HCEC 1CT (cell line): ENCODE measurements around the gene RAPGEF4.
A peak's percentile ranks its signal among the peaks of the same experiment; 100 is the strongest.

ENCODE experiments used
- DNase-seq: peaks from one replicate; pipeline ENCODE4 v3.0.0-alpha.2; 2017

RAPGEF4 gene

DNA sequence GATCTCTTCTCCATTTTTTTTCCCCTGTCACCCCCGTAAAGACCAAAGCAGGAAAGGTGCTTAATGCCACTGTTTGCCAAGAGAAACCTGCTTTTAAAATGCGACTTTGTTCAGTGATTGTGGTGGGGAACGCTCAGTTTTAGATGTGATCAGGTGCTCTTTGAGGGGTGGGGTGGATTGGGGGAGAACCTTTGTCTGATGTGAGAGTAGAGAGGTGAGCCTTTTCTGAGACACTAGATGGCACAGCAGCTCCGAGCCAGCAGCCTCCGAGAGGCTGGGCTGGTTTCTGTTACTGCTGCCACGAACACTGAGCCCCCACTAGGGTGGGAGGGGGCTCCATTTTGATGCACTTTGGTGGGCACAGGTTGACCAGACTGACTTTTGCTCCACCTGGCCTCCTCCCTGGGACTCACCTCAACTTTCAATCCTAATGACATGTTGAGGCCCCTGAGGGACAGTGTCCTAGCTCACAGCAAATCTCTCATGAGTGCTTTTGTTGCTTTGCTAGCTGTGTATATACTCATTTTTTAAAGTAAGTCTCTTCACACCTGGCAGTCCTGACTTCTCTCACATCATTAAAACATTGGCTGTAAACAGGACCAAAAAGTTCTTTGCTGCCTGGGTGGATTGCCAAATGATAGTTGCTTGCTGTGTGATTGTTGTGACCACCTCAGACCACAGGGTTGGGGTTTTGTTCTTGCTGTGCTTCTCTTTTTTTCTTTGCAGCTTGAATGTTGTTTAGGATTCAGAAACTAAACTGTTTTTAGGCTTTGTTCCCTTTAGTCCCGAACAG, 241.8 kb downstream of the RAPGEF4 start:
- no peak for DNase-seq

DNA sequence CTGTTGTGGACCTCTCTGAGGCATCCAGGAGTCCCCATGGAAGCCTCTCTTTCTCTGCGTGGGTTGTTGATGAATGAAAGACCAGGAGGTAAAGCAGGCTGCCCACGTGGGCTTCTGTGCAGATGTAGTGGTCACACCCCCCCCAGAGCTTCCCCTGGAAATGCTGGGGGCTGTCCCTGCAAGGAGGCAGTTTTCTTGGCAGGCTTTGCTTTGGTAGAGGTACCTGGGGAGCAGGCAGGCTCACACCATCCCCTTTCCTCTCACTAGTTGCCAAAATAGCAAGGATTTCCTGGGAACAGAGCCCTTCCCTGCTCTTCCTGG, 242.4 kb downstream of the RAPGEF4 start:
- no peak for DNase-seq

DNA sequence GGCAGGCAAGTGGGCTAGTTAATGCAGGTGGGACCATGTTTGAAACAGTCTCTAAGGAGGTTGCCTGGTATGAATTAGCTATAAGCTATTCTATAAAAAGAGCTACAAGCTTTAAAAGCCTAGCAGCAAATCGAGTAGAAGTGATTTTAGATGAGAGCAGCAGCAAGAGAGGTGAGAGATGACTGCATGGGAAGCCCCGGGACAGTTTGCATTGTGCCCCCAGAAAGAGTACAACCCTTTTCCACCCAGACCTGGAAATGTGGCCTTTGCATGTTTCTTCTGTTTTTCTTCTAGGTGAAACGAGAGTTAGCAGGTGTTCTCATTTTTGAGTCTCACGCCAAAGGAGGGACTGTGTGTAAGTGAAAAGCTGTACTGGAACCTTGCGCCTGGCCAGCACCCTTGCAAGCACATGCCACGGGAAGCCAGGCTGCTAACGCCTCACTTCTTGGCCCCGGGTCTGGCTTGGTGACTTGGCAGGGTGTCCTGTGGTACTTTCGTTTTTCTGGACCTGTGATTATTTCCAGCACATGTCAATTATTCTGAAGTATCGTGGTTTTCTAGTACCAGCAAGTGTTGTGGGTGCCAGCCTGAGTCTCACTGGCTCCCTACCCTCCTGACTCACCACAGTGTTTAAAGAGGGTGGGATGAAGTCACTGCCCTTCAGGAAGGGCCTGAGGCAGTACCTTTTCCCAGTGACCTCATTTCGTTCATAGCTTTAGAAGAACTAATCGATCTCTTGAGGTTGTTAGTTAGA, 249.7 kb downstream of the RAPGEF4 start:
- no peak for DNase-seq

DNA sequence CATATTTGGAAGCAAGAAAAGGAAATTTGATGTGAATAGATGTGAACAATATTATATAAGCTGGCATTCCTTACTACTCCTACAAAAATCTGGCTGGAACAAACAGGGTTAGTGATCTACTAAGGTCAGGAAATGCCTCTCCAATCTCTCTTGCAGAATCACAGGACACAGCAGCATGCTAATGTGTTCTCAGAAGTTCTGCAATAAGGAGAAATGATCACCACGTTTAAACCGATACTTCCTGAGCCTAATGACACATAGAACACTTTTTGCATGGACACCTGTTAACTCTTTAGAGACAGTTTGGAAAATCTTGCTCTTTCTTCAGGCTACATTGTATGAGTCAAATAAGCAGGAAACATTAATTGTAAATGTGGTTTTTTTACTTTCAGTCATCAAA, 250.4 kb downstream of the RAPGEF4 start:
- DNase-seq, result no peak

DNA sequence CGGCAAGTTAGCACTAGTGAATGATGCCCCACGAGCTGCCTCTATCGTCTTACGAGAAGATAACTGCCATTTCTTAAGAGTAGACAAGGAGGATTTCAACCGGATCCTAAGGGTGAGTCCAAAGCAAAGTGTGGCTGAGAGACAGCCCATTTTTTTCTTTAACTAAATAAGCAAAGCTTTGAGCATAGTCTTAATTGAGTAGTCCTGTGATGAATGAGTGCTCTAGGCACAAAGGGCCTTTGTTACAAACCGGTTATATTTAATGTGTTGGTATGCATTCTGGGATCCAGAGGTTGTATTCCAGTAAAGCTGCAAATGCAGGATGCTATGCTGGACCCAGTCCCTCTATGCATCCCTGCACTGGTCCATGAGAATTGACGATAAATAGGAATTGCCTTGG, 253.1 kb downstream of the RAPGEF4 start:
- DNase-seq, result no peak

DNA sequence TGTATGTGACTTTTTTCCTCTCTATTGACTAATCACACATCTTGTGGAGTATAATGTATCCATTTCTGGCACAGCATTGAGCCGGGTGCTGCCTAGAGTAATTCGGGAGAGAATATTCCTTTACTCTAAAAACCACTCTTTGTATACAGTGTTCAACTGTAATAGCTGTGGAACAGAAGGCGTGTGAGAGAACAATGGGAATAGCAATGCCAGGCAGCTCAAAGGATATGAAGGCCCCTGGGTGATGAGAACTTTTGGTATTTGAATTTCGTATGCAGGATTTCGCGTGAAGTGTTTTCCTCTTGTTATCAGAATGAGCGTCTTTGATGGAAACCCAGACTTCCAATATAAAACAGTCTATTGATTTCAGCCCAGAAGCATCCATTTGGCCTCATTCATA, 255.4 kb downstream of the RAPGEF4 start:
- DNase-seq, result no peak

DNA sequence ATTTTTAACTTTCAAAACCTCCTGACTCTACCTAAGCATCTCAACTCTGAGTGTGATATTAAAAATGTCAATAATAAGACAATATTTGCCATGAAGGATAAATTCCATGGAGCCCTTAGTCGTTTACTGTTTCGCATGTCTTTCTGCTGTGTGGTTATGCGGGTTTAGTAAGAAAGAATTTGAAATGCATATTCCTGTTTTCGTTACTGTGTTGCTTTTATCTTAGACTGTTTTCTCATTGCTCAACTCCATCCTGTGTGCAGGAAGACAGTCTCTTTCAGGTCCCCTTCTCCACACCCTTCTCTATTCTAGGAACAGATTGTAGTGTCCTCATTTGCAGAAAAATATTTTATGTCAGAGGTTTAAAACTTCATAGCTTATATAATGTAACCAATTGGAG, 257.5 kb downstream of the RAPGEF4 start:
- DNase-seq, result no peak

DNA sequence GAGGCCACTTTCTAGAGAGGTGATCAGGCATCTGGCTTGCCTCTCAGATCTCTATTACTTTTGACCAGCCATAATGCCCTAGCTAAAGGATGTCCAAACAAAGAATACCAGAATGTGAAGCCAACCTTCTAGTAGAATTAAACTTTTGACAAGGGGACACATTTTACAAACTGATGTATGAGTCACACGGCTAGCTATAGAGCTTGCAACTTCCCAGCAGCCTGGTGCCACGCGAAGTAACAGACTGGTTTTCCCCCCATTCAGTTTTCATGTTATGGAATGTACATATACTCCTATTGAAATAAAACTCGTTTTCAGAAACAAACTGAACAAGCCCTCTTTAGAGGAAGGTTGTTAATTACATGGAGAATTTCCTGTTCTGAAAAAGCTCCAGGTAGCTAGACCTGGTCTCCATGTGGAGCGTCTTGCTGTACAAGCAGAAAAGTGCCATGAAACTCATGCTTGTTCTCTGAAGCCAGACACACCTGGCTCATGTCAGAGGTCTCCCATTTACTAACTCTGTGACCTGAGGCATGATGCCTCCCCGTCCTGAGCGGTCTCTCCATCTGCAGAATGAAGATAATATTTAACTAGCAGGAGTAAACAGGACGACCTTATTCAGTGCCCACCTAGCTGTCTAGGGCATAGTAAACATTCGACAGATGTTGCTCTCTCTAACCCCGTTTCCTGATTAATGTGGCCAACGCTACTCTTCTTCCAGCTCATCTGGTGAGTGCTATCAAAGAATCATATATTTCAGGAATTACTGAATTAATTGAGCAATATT, 258.5 kb downstream of the RAPGEF4 start:
- no peak for DNase-seq

DNA sequence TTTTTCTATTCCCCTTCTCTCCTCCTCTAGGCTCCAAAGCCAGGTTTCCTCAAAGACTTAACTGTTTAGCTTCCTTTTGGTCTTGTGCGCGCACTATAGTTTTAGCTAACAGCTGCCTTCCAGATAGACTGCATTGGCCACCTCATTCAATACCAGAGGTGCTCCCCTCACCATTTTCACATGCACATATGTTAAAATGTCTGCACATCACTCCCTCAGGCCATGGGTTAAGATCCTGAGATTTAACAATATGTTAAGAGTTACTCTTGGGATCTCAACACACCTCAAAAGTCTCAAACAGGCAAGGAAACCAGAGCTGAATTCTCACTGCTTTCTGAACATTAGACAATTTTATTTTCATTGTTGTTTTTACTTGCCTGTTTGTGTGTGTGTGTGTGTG, 259.2 kb downstream of the RAPGEF4 start:
- DNase-seq, result no peak

DNA sequence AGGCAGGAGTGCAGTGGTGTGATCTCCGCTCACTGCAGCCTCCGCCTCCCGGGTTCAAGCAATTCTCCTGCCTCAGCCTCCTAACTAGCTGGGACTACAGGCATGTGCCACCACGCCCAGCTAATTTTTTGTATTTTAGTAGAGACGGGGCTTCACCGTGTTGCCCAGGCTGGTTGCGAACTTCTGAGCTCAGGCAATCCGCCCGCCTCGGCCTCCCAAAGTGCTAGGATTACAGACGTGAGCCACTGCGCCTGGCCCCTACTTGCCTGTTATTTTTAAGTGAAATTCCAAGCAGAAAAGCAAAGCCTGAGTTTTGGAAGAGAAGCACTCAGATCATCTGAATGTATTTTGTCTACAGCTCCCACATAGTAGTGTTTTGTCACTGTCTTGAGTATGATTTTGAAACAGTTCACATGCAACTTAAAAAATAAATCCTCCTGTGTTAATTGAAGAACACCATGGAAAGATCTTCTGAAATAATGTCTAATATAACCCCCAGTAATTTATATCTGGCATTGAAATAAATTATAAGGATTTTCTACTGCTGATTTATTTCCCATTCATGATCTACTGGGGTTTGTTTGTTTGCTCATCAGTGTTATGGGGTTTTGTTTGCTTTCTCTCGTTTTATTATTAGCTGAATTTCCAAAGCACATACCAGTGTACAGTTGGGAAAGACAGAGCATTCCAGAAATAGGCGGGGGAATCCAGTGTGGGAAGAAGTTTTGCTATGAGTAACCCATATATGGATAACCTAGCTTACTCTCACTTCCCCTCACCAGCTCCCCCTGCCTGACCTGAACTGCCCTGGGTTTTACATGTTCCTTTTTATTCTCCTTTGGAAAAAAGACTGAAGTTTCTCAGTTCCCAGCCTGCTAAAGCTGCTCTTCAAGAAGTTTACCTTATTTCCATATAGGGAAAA, 259.9 kb downstream of the RAPGEF4 start:
- peak; percentile 97 for DNase-seq

DNA sequence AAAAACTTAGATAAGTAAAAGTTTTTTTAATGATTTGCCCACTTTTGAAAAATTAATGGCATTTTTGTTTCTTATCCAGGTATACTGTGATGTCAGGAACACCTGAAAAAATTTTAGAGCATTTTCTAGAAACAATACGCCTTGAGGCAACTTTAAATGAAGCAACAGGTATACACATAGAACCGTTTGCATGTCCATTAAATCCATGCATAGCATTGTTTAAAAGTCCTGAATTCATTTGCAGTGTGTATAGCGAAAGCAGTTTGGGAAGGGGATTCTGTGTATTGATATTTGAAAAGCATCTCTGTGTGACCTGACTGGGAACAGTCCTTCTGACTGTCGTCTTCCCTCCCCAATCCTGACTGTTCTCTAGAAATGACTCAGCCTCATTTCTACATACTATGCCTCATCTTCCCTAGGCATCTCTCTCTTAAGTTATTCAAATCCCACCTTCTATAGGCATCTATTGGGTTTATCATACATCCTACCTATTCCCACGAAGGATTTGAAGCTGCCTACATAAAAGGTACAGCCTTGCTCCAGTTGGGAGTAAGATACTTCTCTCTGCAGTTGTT, 260.8 kb downstream of the RAPGEF4 start:
- peak; percentile 71 for DNase-seq

DNA sequence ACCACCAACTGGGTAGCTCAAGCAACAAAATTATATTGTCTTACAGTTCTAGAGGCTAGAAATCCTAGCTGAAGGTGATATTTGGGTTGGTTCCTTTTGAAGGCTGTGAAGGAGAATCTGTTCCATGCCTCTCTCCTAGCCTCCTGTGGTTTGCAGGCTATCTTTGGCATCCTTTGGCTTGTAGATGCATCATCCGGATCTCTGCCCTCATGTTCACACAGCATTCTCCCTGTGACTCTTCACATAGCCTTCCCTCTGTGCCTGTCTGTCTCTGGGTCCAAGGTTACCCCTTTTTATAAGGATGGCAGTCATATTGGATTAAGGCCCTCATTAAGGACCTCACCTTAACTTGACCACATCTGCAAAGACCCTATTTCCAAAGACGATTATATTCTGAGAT, 261.4 kb downstream of the RAPGEF4 start:
- peak; percentile 51 for DNase-seq

DNA sequence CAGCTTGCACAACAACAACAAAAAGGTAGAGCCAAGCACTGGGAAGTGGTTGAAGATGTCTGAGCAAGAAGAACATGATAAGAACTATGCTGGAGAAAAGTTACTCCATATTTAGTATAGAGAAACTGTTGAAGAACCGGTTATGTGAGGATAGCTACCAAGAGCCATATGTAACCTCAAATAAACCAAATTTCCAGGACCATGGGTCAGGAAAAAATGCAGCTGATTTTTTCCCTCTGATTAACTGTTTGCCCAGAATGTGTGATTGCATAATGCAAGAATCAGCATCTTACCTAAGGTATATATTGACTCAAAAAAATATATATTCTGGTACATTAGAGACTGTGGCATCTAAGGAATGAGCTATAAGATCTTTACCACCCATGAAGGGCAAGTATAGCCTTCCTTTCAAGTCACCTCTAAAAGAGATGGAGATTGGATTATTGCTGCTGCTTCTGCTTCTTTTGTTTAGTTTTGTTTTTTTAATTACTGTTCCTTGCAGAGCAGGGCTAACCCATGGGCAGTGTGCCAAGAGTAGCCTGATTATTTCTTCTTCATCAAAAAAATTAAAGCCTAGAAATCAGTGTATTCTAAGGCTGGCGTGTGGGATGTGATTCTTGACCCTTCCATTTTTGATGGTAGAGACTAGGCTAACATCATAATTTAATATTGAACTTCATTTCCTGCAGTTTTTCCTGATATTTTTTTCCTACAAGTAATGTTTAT, 263.1 kb downstream of the RAPGEF4 start:
- no peak for DNase-seq

DNA sequence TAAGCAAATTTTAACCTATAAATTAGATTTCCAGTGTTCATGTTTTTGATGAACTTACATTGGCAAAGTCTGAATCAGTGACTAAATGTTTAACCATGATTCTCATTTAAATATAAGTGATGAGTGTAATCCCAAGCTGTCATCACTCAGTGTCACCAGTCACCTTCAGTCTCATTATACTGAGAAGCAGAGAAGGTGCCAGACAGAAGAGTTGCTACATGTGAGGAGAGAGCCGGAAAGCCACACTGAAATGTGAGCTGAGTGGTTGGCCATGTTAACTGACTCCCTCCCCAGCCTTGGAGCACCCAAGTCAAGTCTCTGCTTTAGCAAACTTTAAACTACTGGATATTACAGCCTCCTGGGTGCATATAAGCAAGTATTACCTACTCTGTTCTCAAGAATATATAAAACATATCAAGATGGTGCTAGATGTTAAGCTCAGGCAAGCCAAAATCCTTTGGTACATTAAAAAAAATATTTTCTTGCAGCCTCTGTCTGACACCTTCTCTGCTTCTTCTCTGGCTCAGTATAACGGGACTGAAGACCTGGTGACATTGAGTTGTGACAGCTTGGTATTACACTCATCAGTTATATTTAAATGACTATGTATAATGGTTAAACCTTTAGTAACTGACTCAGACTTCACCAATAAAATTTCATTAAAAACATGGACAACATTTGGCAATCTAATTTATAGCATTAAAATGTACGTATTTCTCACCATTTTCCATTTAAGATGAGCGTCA, 264.2 kb downstream of the RAPGEF4 start:
- DNase-seq, result no peak

DNA sequence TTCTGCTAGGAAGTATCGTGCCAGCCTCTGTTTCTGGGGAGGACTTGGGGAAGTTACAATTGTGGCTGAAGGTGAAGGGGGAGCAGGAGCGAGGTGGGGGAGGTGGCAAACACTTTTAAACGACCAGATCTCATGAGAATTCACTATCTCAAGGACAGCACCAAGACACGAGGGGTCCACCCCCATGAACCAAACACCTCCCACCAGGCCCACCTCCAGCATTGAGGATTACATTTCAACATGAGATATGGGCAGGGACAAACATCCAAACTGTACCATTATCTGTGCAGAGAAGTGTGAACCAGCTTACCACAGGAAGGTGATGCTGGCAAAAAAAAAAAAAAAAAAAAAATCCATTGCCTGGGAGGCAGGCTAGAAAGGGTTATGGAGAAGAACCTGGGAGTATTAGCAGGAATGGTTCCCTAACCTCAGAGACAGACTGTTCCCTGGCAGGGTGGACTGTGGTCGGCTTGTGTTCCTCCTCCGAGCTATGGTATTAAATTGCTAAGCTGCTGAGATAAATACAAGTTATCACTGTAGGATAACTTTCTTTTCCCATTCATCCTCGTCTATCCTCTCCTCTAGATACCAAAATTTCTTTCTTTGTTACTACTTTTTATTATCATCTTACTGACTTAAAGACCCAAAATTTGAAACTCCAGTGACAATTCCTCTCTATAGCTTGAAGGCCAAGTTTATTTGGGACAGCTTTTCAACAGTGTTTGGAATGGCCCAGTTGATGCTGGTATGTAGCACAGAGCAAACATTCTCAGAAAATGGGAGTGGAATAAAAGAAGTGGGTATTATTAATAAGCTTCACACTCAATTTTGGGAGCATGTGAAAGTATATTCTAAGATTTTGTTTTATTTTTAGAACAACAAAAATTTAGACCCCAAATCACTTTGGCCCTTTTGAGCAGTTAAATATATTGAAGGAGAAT, 266.3 kb downstream of the RAPGEF4 start:
- DNase-seq, result no peak

DNA sequence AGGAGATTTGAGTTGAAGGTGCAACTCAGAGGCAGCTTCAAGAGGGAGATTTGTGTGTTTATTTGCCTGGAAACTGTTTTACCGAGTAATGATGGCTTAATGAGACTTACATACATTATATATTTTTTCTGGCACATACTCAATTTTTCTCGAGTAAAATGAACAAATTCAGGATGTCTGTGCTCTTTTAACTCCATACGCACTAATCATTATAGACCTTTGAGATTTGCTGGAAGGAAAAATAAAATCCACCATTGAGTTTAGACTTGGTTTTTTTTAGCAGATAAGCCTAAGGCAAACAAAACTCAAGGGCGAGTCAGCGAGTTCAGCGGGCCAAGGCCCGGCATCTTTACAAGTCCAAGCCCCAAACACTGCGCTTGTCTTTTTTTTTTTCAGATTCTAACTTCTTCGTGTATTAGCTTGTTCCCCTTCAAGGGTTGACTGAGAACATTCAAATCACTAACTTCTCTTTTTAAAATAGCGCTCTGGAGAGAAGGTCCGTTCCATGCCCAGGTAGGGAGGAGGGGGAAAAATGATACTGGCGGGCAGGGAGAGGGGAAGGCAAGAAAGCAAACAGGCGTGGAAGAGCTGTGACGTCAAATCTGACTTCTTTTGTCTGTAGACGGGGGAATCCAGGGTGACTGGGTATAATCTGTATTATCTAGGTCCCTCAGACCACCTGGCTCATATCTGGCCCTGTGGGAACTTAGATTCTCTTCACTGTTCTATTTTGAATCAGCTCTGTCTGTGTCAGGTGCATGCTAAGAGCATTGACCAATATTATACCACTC, 267.3 kb downstream of the RAPGEF4 start:
- DNase-seq, result no peak

DNA sequence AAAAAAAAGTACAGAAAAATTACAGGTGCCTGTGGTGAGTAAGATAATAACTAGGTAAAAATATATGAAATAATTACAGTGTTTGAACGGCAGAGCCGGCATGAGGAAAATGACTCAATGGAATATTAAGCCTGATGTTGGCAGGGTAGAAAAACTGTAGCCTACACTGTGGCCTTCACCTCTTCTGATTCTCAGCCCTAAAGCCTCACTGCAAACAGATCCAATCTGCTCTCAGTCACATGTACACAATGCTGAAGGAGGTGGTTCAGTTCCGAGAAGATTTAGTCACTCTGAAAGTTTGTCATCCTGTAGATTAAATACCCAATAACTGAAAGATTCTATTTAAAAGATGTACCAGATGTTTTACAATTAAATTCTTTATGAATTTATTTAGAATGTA, 273.1 kb downstream of the RAPGEF4 start:
- no peak for DNase-seq

DNA sequence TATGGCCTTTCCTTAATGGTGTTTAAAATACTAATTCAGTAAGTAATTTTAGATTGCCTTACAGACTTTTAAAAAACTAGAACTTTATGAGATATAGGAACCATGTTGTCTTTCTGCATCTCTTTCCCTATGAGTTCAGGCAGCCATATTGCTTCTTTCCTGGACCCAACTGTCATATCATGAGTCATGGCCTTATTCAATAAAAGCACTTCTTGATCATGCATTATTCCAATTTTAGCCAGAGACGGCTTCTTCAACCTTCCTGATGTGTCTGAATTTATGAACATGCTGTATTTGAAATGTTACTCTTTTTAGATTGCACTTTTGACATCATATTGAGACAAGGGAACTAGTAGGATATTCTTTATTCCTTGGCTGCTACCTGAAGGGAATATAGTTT, 274.6 kb downstream of the RAPGEF4 start:
- DNase-seq, result no peak

DNA sequence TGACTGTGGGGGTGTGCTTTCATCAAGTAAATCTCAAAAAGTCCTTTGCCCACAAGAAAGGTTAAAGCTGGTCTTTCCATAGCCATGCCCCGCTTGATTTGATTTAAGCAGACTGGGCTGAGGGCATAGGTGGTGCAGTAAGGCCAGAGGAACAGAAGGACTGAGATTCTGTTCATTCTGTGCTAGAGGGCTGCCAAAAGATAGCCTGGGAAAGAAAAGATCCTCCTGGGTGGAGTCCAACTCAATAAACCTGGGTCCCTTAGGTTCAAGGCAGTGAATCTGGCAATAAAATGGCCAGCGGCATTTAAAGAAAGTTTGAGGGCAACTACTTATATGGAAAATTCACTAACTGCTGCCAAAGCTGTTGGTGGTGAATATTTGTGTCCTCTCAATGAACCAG, 280.8 kb downstream of the RAPGEF4 start:
- DNase-seq, result no peak
